DOHH2 (cell line): Measurements from ENCODE around the gene SLC25A11.

Experiments used
- EZH2phosphoT487 ChIP-seq: fragments of 200-600 bp; sonication (generic); IDR thresholded peaks from 2 replicates; pipeline ENCODE4 v1.6.1; 2017; ENCODE audit warnings: borderline replicate concordance, mild to moderate bottlenecking, antibody characterized with exemption, low read length, moderate library complexity, mixed read lengths
- TF ChIP-seq, protein P1 (sequence below): fragments of 200-600 bp; sonication (generic); IDR thresholded peaks from one replicate; pipeline ENCODE4 v1.5.1; 2014; ENCODE audit warnings: antibody characterized with exemption, mild to moderate bottlenecking, low read depth, low read length; ENCODE audit not compliant: poor library complexity, severe bottlenecking

- TF ChIP-seq, protein P1, sequence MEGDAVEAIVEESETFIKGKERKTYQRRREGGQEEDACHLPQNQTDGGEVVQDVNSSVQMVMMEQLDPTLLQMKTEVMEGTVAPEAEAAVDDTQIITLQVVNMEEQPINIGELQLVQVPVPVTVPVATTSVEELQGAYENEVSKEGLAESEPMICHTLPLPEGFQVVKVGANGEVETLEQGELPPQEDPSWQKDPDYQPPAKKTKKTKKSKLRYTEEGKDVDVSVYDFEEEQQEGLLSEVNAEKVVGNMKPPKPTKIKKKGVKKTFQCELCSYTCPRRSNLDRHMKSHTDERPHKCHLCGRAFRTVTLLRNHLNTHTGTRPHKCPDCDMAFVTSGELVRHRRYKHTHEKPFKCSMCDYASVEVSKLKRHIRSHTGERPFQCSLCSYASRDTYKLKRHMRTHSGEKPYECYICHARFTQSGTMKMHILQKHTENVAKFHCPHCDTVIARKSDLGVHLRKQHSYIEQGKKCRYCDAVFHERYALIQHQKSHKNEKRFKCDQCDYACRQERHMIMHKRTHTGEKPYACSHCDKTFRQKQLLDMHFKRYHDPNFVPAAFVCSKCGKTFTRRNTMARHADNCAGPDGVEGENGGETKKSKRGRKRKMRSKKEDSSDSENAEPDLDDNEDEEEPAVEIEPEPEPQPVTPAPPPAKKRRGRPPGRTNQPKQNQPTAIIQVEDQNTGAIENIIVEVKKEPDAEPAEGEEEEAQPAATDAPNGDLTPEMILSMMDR = no peak
- TF ChIP-seq EZH2phosphoT487 = no peak
Observed at GRCh38 chr17:4969551-4970173, 29.8 kb upstream of the SLC25A11 start.
